ENCODE results near the gene RMDN3.
A peak's percentile ranks its signal among the peaks of the same experiment; 100 is the strongest.

The RMDN3 gene

GRCh38 chr15:40772014-40772413 is 17.0 kb upstream of the RMDN3 start:
- DNase-seq (ENCODE audit: low spot score), result no peak

GRCh38 chr15:40771242-40771641 is 16.2 kb upstream of the RMDN3 start:
- DNase-seq (ENCODE audit: low spot score), result no peak

GRCh38 chr15:40770147-40770721 is 15.2 kb upstream of the RMDN3 start:
- no peak for DNase-seq (ENCODE audit: low spot score)

GRCh38 chr15:40769274-40770146 is 14.5 kb upstream of the RMDN3 start, which contains the start of gene C15orf62:
TSS of gene C15orf62 (plus strand) at chr15:40769980. CDS start at chr15:40770496, 516 bp downstream.
- DNase-seq (ENCODE audit: low spot score), result no peak

GRCh38 chr15:40768521-40769273 is 13.6 kb upstream of the RMDN3 start:
- no peak for DNase-seq (ENCODE audit: low spot score)

GRCh38 chr15:40767838-40768500 is 12.9 kb upstream of the RMDN3 start:
- no peak for DNase-seq (ENCODE audit: low spot score)

- DNase-seq (ENCODE audit: low spot score), result no peak
Measured at GRCh38 chr15:40766906-40767837, 12.1 kb upstream of the RMDN3 start.

- no peak for DNase-seq (ENCODE audit: low spot score)
Measured at GRCh38 chr15:40766194-40766815, 11.3 kb upstream of the RMDN3 start.

- DNase-seq (ENCODE audit: low spot score), result no peak
Measured at GRCh38 chr15:40764629-40765103, 9.6 kb upstream of the RMDN3 start.

- DNase-seq (ENCODE audit: low spot score), result peak; percentile 8
Measured at GRCh38 chr15:40763801-40764628, 9.0 kb upstream of the RMDN3 start, which contains the start of gene GCHFR. TSS of gene GCHFR (plus strand) at chr15:40764068. CDS start at chr15:40764181, 113 bp downstream.

GRCh38 chr15:40762919-40763800 is 8.1 kb upstream of the RMDN3 start:
- DNase-seq (ENCODE audit: low spot score), result no peak

- no peak for DNase-seq (ENCODE audit: low spot score)
Measured at GRCh38 chr15:40759961-40760360, 4.9 kb upstream of the RMDN3 start.

GRCh38 chr15:40756938-40757337 is 1.9 kb upstream of the RMDN3 start:
- DNase-seq (ENCODE audit: low spot score), result no peak

GRCh38 chr15:40755812-40756208 is 756 bp upstream of the RMDN3 start:
- DNase-seq (ENCODE audit: low spot score), result no peak

GRCh38 chr15:40754574-40754882 is 526 bp downstream of the RMDN3 start:
- DNase-seq (ENCODE audit: low spot score), result no peak

- DNase-seq (ENCODE audit: low spot score), result no peak
Measured at GRCh38 chr15:40751745-40752144, 3.3 kb downstream of the RMDN3 start.

- no peak for DNase-seq (ENCODE audit: low spot score)
Measured at GRCh38 chr15:40750885-40751284, 4.2 kb downstream of the RMDN3 start.

GRCh38 chr15:40749151-40749630 is 5.9 kb downstream of the RMDN3 start:
- DNase-seq (ENCODE audit: low spot score), result no peak

All from COLO829 (cell line).